Small intestine (tissue), 7 donors: Measurements from ENCODE around the gene EXOC3L2. TPM values are rescaled to one million over a fixed set of nuclear protein-coding genes. Genes with fewer than 3 reads are reported as not detected.

Source experiments
- DNase-seq, 2 donors: peaks; one replicate each; pipeline versions ENCODE4 v3.0.0 to v3.0.0-alpha.2; 2013
- FAIRE-seq: peaks from 2 replicates; lab custom pipeline; 2012; peaks lifted over from hg19 to GRCh38; lab: Jason Lieb, UNC
- H3K27ac ChIP-seq, 3 donors: one replicate each; pipeline ENCODE4 v1.5.1; 2013; ENCODE audit warnings: low read length in 2 of 3, mild to moderate bottlenecking in 2 of 3, control low read depth in 1 of 3, inconsistent platforms in 1 of 3, low read depth in 1 of 3, moderate library complexity in 1 of 3
- H3K27me3 ChIP-seq, 3 donors: one replicate each; pipeline ENCODE4 v1.6.1; 2013; ENCODE audit warnings: low read length in 3 of 3, inconsistent platforms in 1 of 3; ENCODE audit not compliant: control insufficient read depth in 3 of 3, insufficient read depth in 3 of 3
- H3K36me3 ChIP-seq, 3 donors: one replicate each; pipeline ENCODE4 v1.6.1; 2013; ENCODE audit warnings: low read length in 3 of 3, inconsistent platforms in 1 of 3, low read depth in 1 of 3, mild to moderate bottlenecking in 1 of 3, moderate library complexity in 1 of 3; ENCODE audit not compliant: control insufficient read depth in 3 of 3, insufficient read depth in 2 of 3
- H3K4me1 ChIP-seq, 3 donors: one replicate each; pipeline ENCODE4 v1.6.1; 2013; ENCODE audit warnings: low read length in 2 of 3, inconsistent platforms in 1 of 3, low read depth in 1 of 3, mild to moderate bottlenecking in 1 of 3, moderate library complexity in 1 of 3; ENCODE audit not compliant: control insufficient read depth in 3 of 3, insufficient read depth in 2 of 3
- H3K4me3 ChIP-seq, 3 donors: one replicate each; pipeline ENCODE4 v1.5.1; 2013; ENCODE audit warnings: low read length in 3 of 3, control low read depth in 1 of 3, inconsistent platforms in 1 of 3, low read depth in 1 of 3, mild to moderate bottlenecking in 1 of 3, moderate library complexity in 1 of 3
- H3K9me3 ChIP-seq, 2 donors: one replicate each; pipeline ENCODE4 v1.6.1; 2013; ENCODE audit warnings: low read depth in 1 of 2, low read length in 1 of 2; ENCODE audit not compliant: control insufficient read depth in 2 of 2, insufficient read depth in 1 of 2
- WGBS, 3 donors: extraction: QIAGEN DNeasy Blood & Tissue Kit; methylation state at CpG; one replicate each; pipeline ENCODE4 v1.1.7; 2013; 5-methylcytosine and 5-hydroxymethylcytosine counted together
- polyA plus RNA-seq, 4 donors: library from polyadenylated mRNA; stranded (reverse) in 3 of 4; unstranded in 1 of 4; fragments of 200-250 nt in 3 of 4; fragments of 120-200 nt in 1 of 4; gene quantifications; one replicate each; pipeline versions ENCODE4 v1.2.1 to v1.2.3, GENCODE V29; 2013
- donor health status: healthy with polysubstance abuse.
- donor health status: control.
- donor health status: control.
- donor health status: Bipolar disorder and iron deficiency.
- donor health status: healthy.

The EXOC3L2 gene
- polyA plus RNA-seq, 4 donors = 0.22 to 2.7 (median 2.1) TPM

GRCh38 chr19:45191375-45191774 lies 53.8 kb downstream of the EXOC3L2 start:
- 93 to 99% (median 97%) methylated on average over 4 of the region's 4 CpGs for WGBS, 3 donors
- FAIRE-seq = no peak
- no peak for DNase-seq
- Histone ChIP-seq H3K4me3 (no peak overlapping the region), H3K27ac (no peak overlapping the region), H3K4me1 (no peaks in the 10 kb centered on the region), H3K27me3 (no peaks in the 10 kb centered on the region), H3K36me3 (peaks cover 0 to 4% (median 0%) of the 10 kb centered on the region in 3 donors), H3K9me3 (peaks cover 0 to 2% of the 10 kb centered on the region in 2 donors)

GRCh38 chr19:45189971-45190370 lies 55.2 kb downstream of the EXOC3L2 start:
- no peaks in the 10 kb centered on the region for H3K27me3 ChIP-seq
- peaks cover 0 to 2% of the 10 kb centered on the region in 2 donors for H3K9me3 ChIP-seq
- H3K27ac ChIP-seq = no peak overlapping the region
- H3K4me3 ChIP-seq = no peak overlapping the region
- FAIRE-seq = no peak
- peaks cover 0 to 4% (median 0%) of the 10 kb centered on the region in 3 donors for H3K36me3 ChIP-seq
- DNase-seq = no peak
- H3K4me1 ChIP-seq = no peaks in the 10 kb centered on the region
- WGBS, 3 donors = 75 to 92% (median 89%) methylated on average over 1 of the region's 1 CpG

- DNase-seq (peak; percentile 31 to 48), FAIRE-seq (no peak)
- peaks cover 0 to 4% (median 0%) of the 10 kb centered on the region in 3 donors for H3K36me3 ChIP-seq
- 39 to 41% (median 40%) methylated on average over 12 of the region's 12 CpGs for WGBS, 3 donors
- H3K4me1 ChIP-seq = no peaks in the 10 kb centered on the region
- H3K4me3 ChIP-seq = no peak overlapping the region
- no peak overlapping the region for H3K27ac ChIP-seq
- peaks cover 0 to 2% of the 10 kb centered on the region in 2 donors for H3K9me3 ChIP-seq
- H3K27me3 ChIP-seq = no peaks in the 10 kb centered on the region
Observed at GRCh38 chr19:45187421-45188100, 57.6 kb downstream of the EXOC3L2 start.

GRCh38 chr19:45186509-45187334 lies 58.5 kb downstream of the EXOC3L2 start:
- FAIRE-seq (no peak), DNase-seq (no peak)
- 86 to 89% (median 87%) methylated on average over 12 of the region's 12 CpGs for WGBS, 3 donors
- H3K4me3 ChIP-seq = no peak overlapping the region
- H3K4me1 ChIP-seq = no peaks in the 10 kb centered on the region
- H3K27ac ChIP-seq = no peak overlapping the region
- peaks cover 0 to 10% (median 2%) of the 10 kb centered on the region in 3 donors for H3K36me3 ChIP-seq
- peaks cover 0 to 2% of the 10 kb centered on the region in 2 donors for H3K9me3 ChIP-seq
- H3K27me3 ChIP-seq = no peaks in the 10 kb centered on the region

- Histone ChIP-seq H3K27ac (no peak overlapping the region), H3K27me3 (no peaks in the 10 kb centered on the region), H3K36me3 (peaks cover 0 to 18% (median 2%) of the 10 kb centered on the region in 3 donors), H3K4me3 (no peak overlapping the region), H3K4me1 (peaks cover 0 to 8% (median 6%) of the 10 kb centered on the region in 3 donors), H3K9me3 (no peaks in the 10 kb centered on the region)
- no peak for DNase-seq
- FAIRE-seq = no peak
- WGBS, 3 donors = 92 to 97% (median 96%) methylated on average over 5 of the region's 5 CpGs
Observed at GRCh38 chr19:45184115-45184514, 61.1 kb downstream of the EXOC3L2 start.

- FAIRE-seq (no peak), DNase-seq (no peak)
- 75 to 84% (median 80%) methylated on average over 4 of the region's 4 CpGs for WGBS, 3 donors
- H3K27me3 ChIP-seq = no peaks in the 10 kb centered on the region
- H3K36me3 ChIP-seq = peaks cover 0 to 18% (median 2%) of the 10 kb centered on the region in 3 donors
- H3K27ac ChIP-seq = no peak overlapping the region
- no peaks in the 10 kb centered on the region for H3K9me3 ChIP-seq
- no peak overlapping the region for H3K4me3 ChIP-seq
- H3K4me1 ChIP-seq = peaks cover 0 to 8% (median 6%) of the 10 kb centered on the region in 3 donors
Observed at GRCh38 chr19:45182758-45183157, 62.4 kb downstream of the EXOC3L2 start.

- Histone ChIP-seq H3K36me3 (peaks cover 0 to 18% (median 2%) of the 10 kb centered on the region in 3 donors), H3K4me1 (peaks cover 0 to 13% (median 12%) of the 10 kb centered on the region in 3 donors), H3K27ac (no peak overlapping the region), H3K27me3 (no peaks in the 10 kb centered on the region), H3K4me3 (no peak overlapping the region), H3K9me3 (no peaks in the 10 kb centered on the region)
- 72 to 74% (median 74%) methylated on average over 7 of the region's 7 CpGs for WGBS, 3 donors
- FAIRE-seq = no peak
- peak in 1 of 2 donors; percentile 25 for DNase-seq
Observed at GRCh38 chr19:45180936-45181335, 64.3 kb downstream of the EXOC3L2 start.

GRCh38 chr19:45179892-45180370 lies 65.3 kb downstream of the EXOC3L2 start:
- 46 to 51% (median 46%) methylated on average over 7 to 9 of the region's 9 CpGs for WGBS, 3 donors
- no peak for FAIRE-seq

More at GRCh38 chr19:45179892-45180370, 65.3 kb downstream of the EXOC3L2 start:
- Histone ChIP-seq H3K4me1 (peaks cover 0 to 13% (median 12%) of the 10 kb centered on the region in 3 donors), H3K36me3 (peaks cover 0 to 18% (median 2%) of the 10 kb centered on the region in 3 donors), H3K27ac (peak overlapping the region in 1 of 3 donors; percentile 94), H3K9me3 (no peaks in the 10 kb centered on the region), H3K4me3 (peak overlapping the region; percentile 64 to 96 (median 86)), H3K27me3 (no peaks in the 10 kb centered on the region)
- no peak for DNase-seq
